Activated naive CD4-positive, alpha-beta T cell treated with Interleukin-2 at 50 U/mL for 16 hours (primary cell): ENCODE measurements around the gene MRPL41.
A peak's percentile ranks its signal among the peaks of the same experiment; 100 is the strongest.
"Not testable (repeated sequence)": the region's sequence is repeated elsewhere in the genome, so short reads cannot be mapped to it uniquely, and the experiment has no call there.

Source experiments
- DNase-seq: peaks from one replicate; pipeline ENCODE4 v3.0.0-alpha.2; 2020

MRPL41 gene

GRCh38 chr9:137551264-137552021 lies at the start of gene MRPL41:
Gene MRPL41, plus strand, starts transcription at chr9:137551879. Its CDS starts 203 bp downstream, at chr9:137552082.
- DNase-seq: peak; percentile 90

GRCh38 chr9:137502008-137502911 lies 49.4 kb upstream of the MRPL41 start:
- DNase-seq: no peak

- no peak for DNase-seq
These were observed 47.3 kb upstream of the MRPL41 start for GRCh38 chr9:137504432-137504777.

GRCh38 chr9:137505421-137506140 lies 46.1 kb upstream of the MRPL41 start:
- DNase-seq: no peak

- DNase-seq: no peak
These were observed 45.4 kb upstream of the MRPL41 start for GRCh38 chr9:137506274-137506673.

GRCh38 chr9:137506702-137507171 lies 44.9 kb upstream of the MRPL41 start:
- DNase-seq: no peak

GRCh38 chr9:137509198-137509597 lies 42.5 kb upstream of the MRPL41 start:
- DNase-seq: no peak

GRCh38 chr9:137511126-137511525 lies 40.6 kb upstream of the MRPL41 start:
- DNase-seq: not testable (repeated sequence)

GRCh38 chr9:137511758-137512463 lies 39.8 kb upstream of the MRPL41 start:
- no peak for DNase-seq

GRCh38 chr9:137513136-137513535 lies 38.5 kb upstream of the MRPL41 start:
- not testable (repeated sequence) for DNase-seq

- not testable (repeated sequence) for DNase-seq
These were observed 37.7 kb upstream of the MRPL41 start for GRCh38 chr9:137513801-137514570.

GRCh38 chr9:137514691-137515337 lies 36.9 kb upstream of the MRPL41 start:
- no peak for DNase-seq

- no peak for DNase-seq
These were observed 36.3 kb upstream of the MRPL41 start for GRCh38 chr9:137515338-137515724.

- DNase-seq: no peak
These were observed 35.3 kb upstream of the MRPL41 start for GRCh38 chr9:137516144-137516917.

GRCh38 chr9:137518661-137519459 lies 32.8 kb upstream of the MRPL41 start:
- not testable (repeated sequence) for DNase-seq

GRCh38 chr9:137519553-137519952 lies 32.1 kb upstream of the MRPL41 start:
- no peak for DNase-seq

GRCh38 chr9:137520614-137521404 lies 30.9 kb upstream of the MRPL41 start:
- DNase-seq: no peak

- DNase-seq: no peak
These were observed 30.2 kb upstream of the MRPL41 start for GRCh38 chr9:137521405-137521985.
